Esophagus (tissue), 2 donors: ENCODE results near the gene PDE4B. TPM values are rescaled to one million over a fixed set of nuclear protein-coding genes. Genes with fewer than 3 reads are reported as not detected.
A peak's percentile ranks its signal among the peaks of the same experiment; 100 is the strongest.

Experiments
- H3K27ac ChIP-seq, 2 donors: one replicate each; pipeline ENCODE4 v1.5.1; 2013; ENCODE audit warnings: low read depth in 2 of 2, mild to moderate bottlenecking in 2 of 2, inconsistent platforms in 1 of 2, low read length in 1 of 2, moderate library complexity in 1 of 2
- H3K27me3 ChIP-seq, 2 donors: one replicate each; pipeline ENCODE4 v1.6.1; 2013; ENCODE audit warnings: low read length in 2 of 2, control low read depth in 1 of 2, mild to moderate bottlenecking in 1 of 2; ENCODE audit not compliant: insufficient read depth in 2 of 2, control insufficient read depth in 1 of 2
- H3K36me3 ChIP-seq, 2 donors: one replicate each; pipeline ENCODE4 v1.6.1; 2013; ENCODE audit warnings: low read length in 1 of 2; ENCODE audit not compliant: control insufficient read depth in 2 of 2, insufficient read depth in 2 of 2
- H3K4me1 ChIP-seq, 2 donors: one replicate each; pipeline ENCODE4 v1.6.1; 2013; ENCODE audit warnings: low read length in 1 of 2; ENCODE audit not compliant: control insufficient read depth in 2 of 2, insufficient read depth in 2 of 2
- H3K4me3 ChIP-seq, 2 donors: one replicate each; pipeline ENCODE4 v1.5.1; 2013; ENCODE audit warnings: low read length in 2 of 2, mild to moderate bottlenecking in 2 of 2, low read depth in 1 of 2, moderate library complexity in 1 of 2
- H3K9me3 ChIP-seq, 2 donors: one replicate each; pipeline ENCODE4 v1.6.1; 2013; ENCODE audit warnings: mild to moderate bottlenecking in 2 of 2, low read depth in 1 of 2, low read length in 1 of 2, moderate library complexity in 1 of 2; ENCODE audit not compliant: control insufficient read depth in 2 of 2, insufficient read depth in 1 of 2
- WGBS, 2 donors: extraction: QIAGEN DNeasy Blood & Tissue Kit; methylation state at CpG; one replicate each; pipeline ENCODE4 v1.1.7; 2013; 5-methylcytosine and 5-hydroxymethylcytosine counted together
- polyA plus RNA-seq, 2 donors: library from polyadenylated mRNA; stranded (reverse); fragments of 200-250 nt; gene quantifications; one replicate each; pipeline ENCODE4 v1.2.3, GENCODE V29; 2013
- donor health status: healthy with polysubstance abuse.
- donor health status: Bipolar disorder and iron deficiency.

Gene PDE4B
- polyA plus RNA-seq, 2 donors = 0.51 to 1.4 TPM

- no peaks in the 10 kb centered on the region for H3K4me1 ChIP-seq
- 70 to 79% methylated on average over 7 of the region's 7 CpGs for WGBS, 2 donors
- no peak overlapping the region for H3K4me3 ChIP-seq
- no peaks in the 10 kb centered on the region for H3K27me3 ChIP-seq
- H3K9me3 ChIP-seq = no peaks in the 10 kb centered on the region
- H3K27ac ChIP-seq = peak overlapping the region in 1 of 2 donors; percentile 55
- H3K36me3 ChIP-seq = no peaks in the 10 kb centered on the region
Measured at GRCh38 chr1:66300280-66300971, 507.7 kb downstream of the PDE4B start.

- Histone ChIP-seq H3K36me3 (no peaks in the 10 kb centered on the region), H3K27me3 (no peaks in the 10 kb centered on the region), H3K4me3 (peak overlapping the region in 1 of 2 donors; percentile 3), H3K9me3 (no peaks in the 10 kb centered on the region), H3K4me1 (no peaks in the 10 kb centered on the region), H3K27ac (peak overlapping the region; percentile 3 to 45)
- WGBS, 2 donors = 38 to 49% methylated on average over 4 of the region's 4 CpGs
Measured at GRCh38 chr1:66300972-66301451, 508.3 kb downstream of the PDE4B start.

GRCh38 chr1:66302184-66302742, 509.6 kb downstream of the PDE4B start:
- Histone ChIP-seq H3K36me3 (no peaks in the 10 kb centered on the region), H3K4me1 (no peaks in the 10 kb centered on the region), H3K27ac (no peak overlapping the region), H3K27me3 (no peaks in the 10 kb centered on the region), H3K4me3 (no peak overlapping the region), H3K9me3 (no peaks in the 10 kb centered on the region)
- 89 to 94% methylated on average over 3 of the region's 3 CpGs for WGBS, 2 donors

GRCh38 chr1:66302815-66303214, 510.1 kb downstream of the PDE4B start:
- Histone ChIP-seq H3K9me3 (no peaks in the 10 kb centered on the region), H3K27me3 (no peaks in the 10 kb centered on the region), H3K27ac (no peak overlapping the region), H3K36me3 (no peaks in the 10 kb centered on the region), H3K4me1 (no peaks in the 10 kb centered on the region), H3K4me3 (no peak overlapping the region)
- WGBS, 2 donors = 51 to 55% methylated on average over 1 of the region's 1 CpG

GRCh38 chr1:66303646-66304045, 511.0 kb downstream of the PDE4B start:
- Histone ChIP-seq H3K9me3 (no peaks in the 10 kb centered on the region), H3K27me3 (no peaks in the 10 kb centered on the region), H3K36me3 (no peaks in the 10 kb centered on the region), H3K27ac (no peak overlapping the region), H3K4me3 (no peak overlapping the region), H3K4me1 (no peaks in the 10 kb centered on the region)
- WGBS, 2 donors = 95 to 97% methylated on average over 2 of the region's 2 CpGs

GRCh38 chr1:66304128-66304527, 511.4 kb downstream of the PDE4B start:
- WGBS, 2 donors = 90 to 93% methylated on average over 2 of the region's 2 CpGs
- H3K27me3 ChIP-seq = no peaks in the 10 kb centered on the region
- no peak overlapping the region for H3K4me3 ChIP-seq
- H3K36me3 ChIP-seq = no peaks in the 10 kb centered on the region
- no peak overlapping the region for H3K27ac ChIP-seq
- no peaks in the 10 kb centered on the region for H3K9me3 ChIP-seq
- no peaks in the 10 kb centered on the region for H3K4me1 ChIP-seq

- H3K4me3 ChIP-seq = no peak overlapping the region
- no peak overlapping the region for H3K27ac ChIP-seq
- H3K36me3 ChIP-seq = no peaks in the 10 kb centered on the region
- 93 to 94% methylated on average over 4 of the region's 4 CpGs for WGBS, 2 donors
- no peaks in the 10 kb centered on the region for H3K4me1 ChIP-seq
- H3K27me3 ChIP-seq = no peaks in the 10 kb centered on the region
- H3K9me3 ChIP-seq = no peaks in the 10 kb centered on the region
Measured at GRCh38 chr1:66305927-66306326, 513.2 kb downstream of the PDE4B start.

- Histone ChIP-seq H3K4me1 (no peaks in the 10 kb centered on the region), H3K27me3 (no peaks in the 10 kb centered on the region), H3K9me3 (no peaks in the 10 kb centered on the region), H3K36me3 (no peaks in the 10 kb centered on the region), H3K27ac (no peak overlapping the region), H3K4me3 (no peak overlapping the region)
- 92 to 96% methylated on average over 5 of the region's 5 CpGs for WGBS, 2 donors
Measured at GRCh38 chr1:66309006-66309741, 516.5 kb downstream of the PDE4B start.

- no peak overlapping the region for H3K27ac ChIP-seq
- H3K36me3 ChIP-seq = no peaks in the 10 kb centered on the region
- H3K27me3 ChIP-seq = no peaks in the 10 kb centered on the region
- H3K9me3 ChIP-seq = no peaks in the 10 kb centered on the region
- 71 to 82% methylated on average over 4 of the region's 4 CpGs for WGBS, 2 donors
- H3K4me1 ChIP-seq = peaks cover 0 to 2% of the 10 kb centered on the region in 2 donors
- no peak overlapping the region for H3K4me3 ChIP-seq
Measured at GRCh38 chr1:66311092-66311491, 518.4 kb downstream of the PDE4B start.
